ENCODE data around the gene WDR26. TPM values are rescaled to one million over a fixed set of nuclear protein-coding genes. Genes with fewer than 3 reads are reported as not detected.

WDR26 gene
- total and polyA plus RNA-seq, 9 of the 15 experiments (the other 6 are each of a cell fraction or from before 2014, with no cell fraction given), result 11.5 to 66.0 (median 39.8) TPM

DNA sequence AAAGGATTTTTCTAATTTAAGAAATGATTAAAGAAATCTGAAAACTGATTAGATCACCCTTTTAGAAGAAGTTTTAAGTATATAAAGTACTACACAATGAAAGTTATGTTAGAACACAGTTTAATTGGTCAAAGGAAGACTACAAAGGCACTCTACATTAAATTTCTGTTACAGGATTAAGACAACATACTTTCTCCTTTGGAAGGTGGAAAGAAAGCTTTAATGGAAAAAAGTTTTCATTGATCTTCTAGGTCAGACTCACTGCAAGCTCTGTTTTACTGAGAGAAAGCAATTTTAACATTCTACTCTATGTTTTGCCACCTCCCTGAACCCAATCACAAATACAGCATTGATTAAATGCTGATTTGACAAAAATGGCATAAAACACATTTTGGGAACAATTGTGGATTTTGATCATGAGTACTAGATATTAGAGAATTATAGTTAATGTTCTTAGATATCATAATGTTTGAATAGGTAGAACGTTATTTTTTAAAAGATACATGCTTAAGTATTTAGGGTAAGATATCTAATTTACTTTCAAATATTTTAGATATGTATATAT, 32.0 kb downstream of the WDR26 start:
- no peak overlapping the region for H3K27ac ChIP-seq (ENCODE audit: extremely low read depth, low read depth, low read length)
- POLR2A ChIA-PET, result interaction anchor here (0.5 to 3.4 kb wide), 3 partner anchors 10 to 28 kb away, joined by 3 to 15 read pairs (median 9); no protein-coding TSS in a partner anchor
- H2AFZ ChIP-seq (ENCODE audit: low read depth, low read length), result no peak overlapping the region
- H3K9me3 ChIP-seq (replicated peaks; ENCODE audit: control insufficient read depth, insufficient read depth, low read depth, low read length), result no peaks in the 10 kb centered on the region
- no peaks in the 10 kb centered on the region for H3K4me1 ChIP-seq (replicated peaks in 1 of 2; ENCODE audit: control insufficient read depth in 2 of 2, insufficient read depth in 2 of 2, low read length in 2 of 2)
- intact Hi-C loops (cut with micrococcal nuclease) (no loop called here), in situ Hi-C loops (cut with MboI) (no loop called here)
- no peaks in the 10 kb centered on the region for H3K27me3 ChIP-seq (ENCODE audit: control insufficient read depth in 2 of 2, insufficient read depth in 2 of 2, low read length in 2 of 2)
- CTCF ChIA-PET (ENCODE audit: low intra/inter-chr PET ratio), result no interaction called here
- ATAC-seq, result no peak
- 96% methylated on average over 1 of the region's 1 CpG for WGBS (ENCODE audit: insufficient coverage, low coverage, missing lambda C conversion rate)
- no peak for DNase-seq (ENCODE audit: extremely low read depth in 1 of 4, low spot score in 3 of 4)
- H3K4me2 ChIP-seq (ENCODE audit: insufficient read depth, low read length), result no peak overlapping the region
- peaks cover 3% of the 10 kb centered on the region; the same call in 1 of the 2 replicates for H4K20me1 ChIP-seq (replicated peaks; ENCODE audit: control insufficient read depth, insufficient read depth, low read length)
- FAIRE-seq, result no peak
- no peak overlapping the region for H3K4me3 ChIP-seq
- H3K36me3 ChIP-seq (ENCODE audit: control insufficient read depth, insufficient read depth, low read length), result peaks cover 91% of the 10 kb centered on the region
- H3K9me1 ChIP-seq (ENCODE audit: control insufficient read depth, insufficient read depth, low read length), result no peaks in the 10 kb centered on the region
- no TSS peak for BruUV-seq (replicated peaks)
- H3K79me2 ChIP-seq (ENCODE audit: control insufficient read depth, insufficient read depth, low read length), result 0 out of 3 replicates have a peak, but pooled peaks cover 2% of the 10 kb centered on the region
- no peak overlapping the region for H3K9ac ChIP-seq (ENCODE audit: insufficient read depth in 1 of 2, low read depth in 2 of 2, low read length in 2 of 2)
- TF ChIP-seq ZNF253 (CRISPR knock-in tag; conservative IDR thresholded peaks at IDR 0.05) (no peak), PRMT5 (CRISPR knock-in tag; IDR thresholded peaks at IDR 0.05) (no peak), TCF7 (IDR thresholded peaks at IDR 0.05; ENCODE audit: borderline replicate concordance) (no peak), ZNF316 (IDR thresholded peaks at IDR 0.05) (peak; percentile 97), ZFP36 (IDR thresholded peaks at IDR 0.05; ENCODE audit: low read depth, low read length, partially characterized antibody) (no peak), RBM17 (IDR thresholded peaks at IDR 0.05; ENCODE audit: borderline replicate concordance, low read depth, low read length) (no peak), MAFF (IDR thresholded peaks at IDR 0.05; ENCODE audit: low read length) (peak; percentile 98), EWSR1 (IDR thresholded peaks at IDR 0.05; ENCODE audit: borderline replicate concordance, low read depth, partially characterized antibody) (no peak), HNRNPK (IDR thresholded peaks at IDR 0.05; ENCODE audit: low read depth, low read length, poor library complexity, severe bottlenecking) (no peak), RB1 (IDR thresholded peaks at IDR 0.05; ENCODE audit: low read depth) (no peak), MAFK (IDR thresholded peaks at IDR 0.05; ENCODE audit: low read length) (peak; percentile 98), ZNF174 (CRISPR knock-in tag; IDR thresholded peaks at IDR 0.05) (no peak), ZNF232 (CRISPR knock-in tag; IDR thresholded peaks at IDR 0.05) (no peak)
- TF ChIP-seq, protein P1, sequence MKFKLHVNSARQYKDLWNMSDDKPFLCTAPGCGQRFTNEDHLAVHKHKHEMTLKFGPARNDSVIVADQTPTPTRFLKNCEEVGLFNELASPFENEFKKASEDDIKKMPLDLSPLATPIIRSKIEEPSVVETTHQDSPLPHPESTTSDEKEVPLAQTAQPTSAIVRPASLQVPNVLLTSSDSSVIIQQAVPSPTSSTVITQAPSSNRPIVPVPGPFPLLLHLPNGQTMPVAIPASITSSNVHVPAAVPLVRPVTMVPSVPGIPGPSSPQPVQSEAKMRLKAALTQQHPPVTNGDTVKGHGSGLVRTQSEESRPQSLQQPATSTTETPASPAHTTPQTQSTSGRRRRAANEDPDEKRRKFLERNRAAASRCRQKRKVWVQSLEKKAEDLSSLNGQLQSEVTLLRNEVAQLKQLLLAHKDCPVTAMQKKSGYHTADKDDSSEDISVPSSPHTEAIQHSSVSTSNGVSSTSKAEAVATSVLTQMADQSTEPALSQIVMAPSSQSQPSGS (CRISPR knock-in tag; IDR thresholded peaks at IDR 0.05), result no peak
- TF ChIP-seq, protein P2, sequence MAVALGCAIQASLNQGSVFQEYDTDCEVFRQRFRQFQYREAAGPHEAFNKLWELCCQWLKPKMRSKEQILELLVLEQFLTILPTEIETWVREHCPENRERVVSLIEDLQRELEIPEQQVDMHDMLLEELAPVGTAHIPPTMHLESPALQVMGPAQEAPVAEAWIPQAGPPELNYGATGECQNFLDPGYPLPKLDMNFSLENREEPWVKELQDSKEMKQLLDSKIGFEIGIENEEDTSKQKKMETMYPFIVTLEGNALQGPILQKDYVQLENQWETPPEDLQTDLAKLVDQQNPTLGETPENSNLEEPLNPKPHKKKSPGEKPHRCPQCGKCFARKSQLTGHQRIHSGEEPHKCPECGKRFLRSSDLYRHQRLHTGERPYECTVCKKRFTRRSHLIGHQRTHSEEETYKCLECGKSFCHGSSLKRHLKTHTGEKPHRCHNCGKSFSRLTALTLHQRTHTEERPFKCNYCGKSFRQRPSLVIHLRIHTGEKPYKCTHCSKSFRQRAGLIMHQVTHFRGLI (CRISPR knock-in tag; IDR thresholded peaks at IDR 0.05), result no peak
- TF ChIP-seq, protein P3, sequence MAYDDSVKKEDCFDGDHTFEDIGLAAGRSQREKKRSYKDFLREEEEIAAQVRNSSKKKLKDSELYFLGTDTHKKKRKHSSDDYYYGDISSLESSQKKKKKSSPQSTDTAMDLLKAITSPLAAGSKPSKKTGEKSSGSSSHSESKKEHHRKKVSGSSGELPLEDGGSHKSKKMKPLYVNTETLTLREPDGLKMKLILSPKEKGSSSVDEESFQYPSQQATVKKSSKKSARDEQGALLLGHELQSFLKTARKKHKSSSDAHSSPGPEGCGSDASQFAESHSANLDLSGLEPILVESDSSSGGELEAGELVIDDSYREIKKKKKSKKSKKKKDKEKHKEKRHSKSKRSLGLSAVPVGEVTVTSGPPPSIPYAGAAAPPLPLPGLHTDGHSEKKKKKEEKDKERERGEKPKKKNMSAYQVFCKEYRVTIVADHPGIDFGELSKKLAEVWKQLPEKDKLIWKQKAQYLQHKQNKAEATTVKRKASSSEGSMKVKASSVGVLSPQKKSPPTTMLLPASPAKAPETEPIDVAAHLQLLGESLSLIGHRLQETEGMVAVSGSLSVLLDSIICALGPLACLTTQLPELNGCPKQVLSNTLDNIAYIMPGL (CRISPR knock-in tag; IDR thresholded peaks at IDR 0.05), result no peak
- TF ChIP-seq, protein P4, sequence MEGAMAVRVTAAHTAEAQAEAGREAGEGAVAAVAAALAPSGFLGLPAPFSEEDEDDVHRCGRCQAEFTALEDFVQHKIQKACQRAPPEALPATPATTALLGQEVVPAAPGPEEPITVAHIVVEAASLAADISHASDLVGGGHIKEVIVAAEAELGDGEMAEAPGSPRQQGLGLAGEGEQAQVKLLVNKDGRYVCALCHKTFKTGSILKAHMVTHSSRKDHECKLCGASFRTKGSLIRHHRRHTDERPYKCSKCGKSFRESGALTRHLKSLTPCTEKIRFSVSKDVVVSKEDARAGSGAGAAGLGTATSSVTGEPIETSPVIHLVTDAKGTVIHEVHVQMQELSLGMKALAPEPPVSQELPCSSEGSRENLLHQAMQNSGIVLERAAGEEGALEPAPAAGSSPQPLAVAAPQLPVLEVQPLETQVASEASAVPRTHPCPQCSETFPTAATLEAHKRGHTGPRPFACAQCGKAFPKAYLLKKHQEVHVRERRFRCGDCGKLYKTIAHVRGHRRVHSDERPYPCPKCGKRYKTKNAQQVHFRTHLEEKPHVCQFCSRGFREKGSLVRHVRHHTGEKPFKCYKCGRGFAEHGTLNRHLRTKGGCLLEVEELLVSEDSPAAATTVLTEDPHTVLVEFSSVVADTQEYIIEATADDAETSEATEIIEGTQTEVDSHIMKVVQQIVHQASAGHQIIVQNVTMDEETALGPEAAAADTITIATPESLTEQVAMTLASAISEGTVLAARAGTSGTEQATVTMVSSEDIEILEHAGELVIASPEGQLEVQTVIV (CRISPR knock-in tag; IDR thresholded peaks at IDR 0.05; ENCODE audit: borderline replicate concordance), result no peak

All from K562 (cell line).